HG02970 (cell line): ENCODE measurements around the gene CSNK1G2.

Experiments
- ATAC-seq: cut with Tn5 transposase; IDR thresholded peaks from one replicate; pipeline ENCODE4 v1.9.1; 2021; ENCODE audit warnings: mild to moderate bottlenecking, moderate library complexity, moderate number of reproducible peaks; ENCODE audit not compliant: unreplicated experiment, low FRiP score

The CSNK1G2 gene

DNA sequence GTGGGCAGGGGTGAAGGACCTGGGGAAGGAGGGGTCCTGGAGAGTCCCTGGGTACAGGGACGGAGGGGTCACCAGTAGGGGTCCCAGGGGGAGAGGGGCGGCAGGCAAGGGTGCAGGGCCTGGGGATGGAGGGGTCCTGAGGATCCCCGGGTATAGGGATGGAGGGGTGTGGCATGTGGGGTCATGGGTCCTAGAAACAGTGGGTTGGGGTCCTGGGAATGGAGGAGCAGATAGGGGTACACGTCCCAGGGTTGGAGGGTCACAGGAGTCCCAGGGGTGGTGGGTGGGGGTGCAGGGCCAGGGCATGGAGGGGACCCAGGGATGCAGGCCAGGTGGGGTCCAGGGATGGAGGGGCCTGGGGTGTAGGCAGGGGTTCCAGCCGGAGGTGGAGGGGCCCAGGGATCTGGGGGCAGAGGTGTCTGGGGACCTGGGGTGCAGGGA, 73.2 kb downstream of the CSNK1G2 start:
- no peak for ATAC-seq

DNA sequence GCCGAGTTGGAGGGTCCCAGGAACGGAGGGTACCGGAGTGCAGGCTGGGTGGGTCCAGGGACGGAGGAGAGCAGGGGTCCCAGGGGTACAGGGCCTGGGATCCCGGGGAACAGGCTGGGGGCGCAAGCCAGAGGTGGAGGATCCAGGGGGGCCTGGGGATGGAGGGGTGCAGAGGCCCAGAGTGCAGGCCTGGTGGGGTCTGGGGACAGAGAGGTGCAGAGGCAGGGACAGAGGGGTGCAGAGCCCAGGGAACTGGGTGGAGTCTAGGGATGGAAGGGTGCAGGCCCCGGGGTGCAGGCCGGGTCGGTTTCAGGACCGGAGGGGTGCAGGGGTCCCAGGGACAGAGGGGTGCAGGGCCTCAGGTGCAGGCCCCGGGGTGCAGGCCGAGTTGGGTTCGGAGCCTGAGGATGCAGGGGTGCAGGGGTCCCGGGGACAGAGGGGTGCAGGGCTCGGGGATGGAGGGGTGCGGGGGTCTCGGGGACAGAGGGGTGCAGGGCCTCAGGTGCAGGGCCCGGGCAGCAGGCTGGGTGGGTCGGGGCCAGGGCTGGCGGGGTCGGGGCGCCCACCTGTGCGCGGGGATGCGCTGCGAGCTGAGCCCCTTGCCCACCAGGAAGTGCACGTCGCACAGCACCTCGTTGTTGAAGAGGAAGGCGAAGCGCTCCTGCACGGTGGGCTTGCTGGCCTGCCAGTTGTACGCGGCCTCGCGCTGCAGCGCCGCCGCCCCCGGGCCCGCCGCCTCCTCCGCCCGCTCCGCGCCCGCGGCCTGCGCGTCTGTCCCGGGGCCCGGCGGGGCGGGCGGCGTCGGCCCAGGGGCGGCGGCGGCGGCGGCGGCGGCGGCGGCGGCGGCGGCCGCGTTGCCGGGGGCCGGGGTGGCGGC, 74.0 kb downstream of the CSNK1G2 start:
- no peak for ATAC-seq

DNA sequence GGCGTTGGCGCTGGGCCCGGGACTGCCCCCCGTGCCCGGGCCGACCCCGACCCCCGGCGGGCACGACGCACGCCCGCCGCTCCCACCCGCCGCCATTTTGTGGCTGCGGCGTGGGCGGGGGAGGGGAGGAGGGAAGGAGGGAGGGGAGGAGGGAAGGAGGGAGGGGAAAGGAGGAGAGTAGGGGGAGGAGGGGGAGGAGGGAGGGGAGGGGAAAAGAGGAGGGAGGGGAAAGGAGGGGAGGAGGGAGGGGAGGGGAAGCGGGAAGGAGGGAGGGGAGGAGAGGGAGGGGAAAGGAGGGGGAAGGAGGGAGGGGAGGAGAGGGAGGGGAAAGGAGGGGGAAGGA, 74.6 kb downstream of the CSNK1G2 start, which contains the start of gene BTBD2:
TSS of gene BTBD2 (minus strand) at position 107 of the 343 bp plus-strand sequence. CDS start at position 96, 11 bp downstream.
- no peak for ATAC-seq

DNA sequence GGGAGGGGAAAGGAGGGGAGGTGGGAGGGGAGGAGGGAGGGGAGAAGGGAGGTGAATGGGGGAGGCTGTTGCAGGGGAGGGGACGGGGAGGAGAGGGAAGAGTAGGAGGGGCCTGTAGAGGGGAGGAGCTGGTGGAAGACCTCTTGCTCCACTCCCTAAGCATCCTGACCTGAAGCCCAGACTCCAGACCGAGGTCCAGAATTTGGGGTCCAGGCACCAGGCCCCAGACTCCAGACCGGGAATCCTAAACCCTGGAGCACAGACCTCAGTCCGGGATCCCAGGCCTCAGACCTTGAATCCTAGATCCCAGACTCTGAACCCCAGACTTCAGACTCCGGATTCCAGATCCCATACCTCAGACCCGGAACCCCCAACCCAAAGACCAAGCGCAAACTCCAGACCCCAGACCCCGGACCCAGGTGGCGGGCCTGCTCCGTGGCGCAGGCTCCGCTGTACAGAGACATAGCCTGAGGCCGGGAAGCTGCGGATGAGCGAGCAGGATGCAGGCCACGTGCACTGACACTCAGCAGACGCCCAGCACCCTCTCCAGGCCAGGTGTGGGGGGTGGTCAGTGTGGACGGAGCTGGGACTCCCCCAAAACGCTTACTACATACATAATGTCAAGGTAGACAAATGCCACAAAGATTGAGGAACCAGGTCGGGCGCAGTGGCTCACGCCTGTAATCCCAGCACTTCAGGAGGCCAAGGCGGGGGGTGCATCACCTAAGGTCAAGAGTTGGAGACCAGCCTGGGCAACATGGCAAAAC, 75.3 kb downstream of the CSNK1G2 start:
- no peak for ATAC-seq

DNA sequence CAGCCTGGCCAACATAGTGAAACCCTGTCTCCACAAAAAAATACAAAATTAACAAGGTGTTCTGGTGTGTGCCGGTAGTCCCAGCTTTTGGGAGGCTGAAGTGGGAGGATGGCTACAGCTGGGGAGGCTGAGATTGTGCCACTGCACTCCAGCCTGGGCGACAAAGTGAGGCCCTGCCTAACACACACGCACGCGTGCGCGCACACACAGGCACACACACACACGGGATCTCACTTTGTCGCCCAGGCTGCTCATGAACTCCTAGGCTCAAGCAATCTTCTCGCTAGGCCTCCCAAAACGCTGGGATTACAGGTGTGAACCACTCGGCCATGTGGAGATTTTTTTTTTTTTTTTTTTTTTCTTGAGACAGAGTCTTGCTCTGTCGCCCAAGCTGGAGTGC, 77.8 kb downstream of the CSNK1G2 start:
- no peak for ATAC-seq

DNA sequence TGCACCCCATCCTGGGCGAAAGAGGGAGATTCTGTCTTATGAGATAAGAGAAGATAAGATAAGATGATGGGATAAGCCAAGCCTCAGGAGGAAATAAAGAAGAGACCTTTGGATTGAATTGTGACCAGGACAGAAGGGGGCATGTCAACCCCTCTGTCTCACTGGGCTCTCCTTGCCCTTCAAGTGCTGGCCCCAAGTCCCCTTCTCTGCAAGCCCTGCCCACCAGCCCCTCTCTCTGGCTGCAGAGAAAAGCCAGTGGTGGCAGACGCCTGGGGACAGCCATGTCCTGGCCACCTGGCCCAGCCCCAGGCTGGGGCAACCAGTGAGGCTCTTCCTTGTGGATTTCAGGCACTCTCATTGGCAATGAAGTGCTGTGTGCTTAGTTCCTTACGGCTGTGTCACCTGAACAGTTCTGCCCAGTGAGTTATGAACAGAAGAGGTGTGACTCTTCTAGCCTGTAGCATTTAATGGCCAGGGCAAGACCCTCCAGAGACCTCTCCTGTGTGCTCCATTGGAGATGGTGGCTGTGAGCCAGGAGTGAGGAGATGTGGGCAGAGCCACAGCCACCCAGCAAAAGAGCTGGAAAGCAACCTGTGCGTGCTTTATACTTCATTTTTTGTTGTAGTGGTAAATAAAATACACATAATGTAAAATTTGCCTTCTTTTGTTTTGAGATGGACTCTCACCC, 80.6 kb downstream of the CSNK1G2 start:
- ATAC-seq, result no peak

DNA sequence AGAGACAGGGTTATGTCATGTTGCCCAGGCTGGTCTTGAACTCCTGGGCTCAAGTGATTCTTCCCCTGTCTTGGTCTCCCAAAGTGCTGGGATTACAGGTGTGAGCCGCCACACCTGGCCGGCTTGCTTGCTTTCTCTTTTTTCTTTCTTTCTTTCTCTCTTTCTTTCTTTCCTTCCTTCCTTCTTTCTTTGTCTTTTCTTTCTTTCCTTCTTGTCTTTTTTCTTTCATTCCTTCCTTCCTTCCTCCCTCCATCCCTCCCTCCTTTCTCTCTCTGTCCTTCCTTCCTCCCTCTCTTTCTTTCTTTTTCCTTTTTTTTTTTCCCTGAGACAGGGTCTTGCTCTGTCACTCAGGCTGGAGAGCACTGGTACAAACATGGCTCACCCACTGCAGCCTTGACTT, 81.3 kb downstream of the CSNK1G2 start:
- no peak for ATAC-seq

DNA sequence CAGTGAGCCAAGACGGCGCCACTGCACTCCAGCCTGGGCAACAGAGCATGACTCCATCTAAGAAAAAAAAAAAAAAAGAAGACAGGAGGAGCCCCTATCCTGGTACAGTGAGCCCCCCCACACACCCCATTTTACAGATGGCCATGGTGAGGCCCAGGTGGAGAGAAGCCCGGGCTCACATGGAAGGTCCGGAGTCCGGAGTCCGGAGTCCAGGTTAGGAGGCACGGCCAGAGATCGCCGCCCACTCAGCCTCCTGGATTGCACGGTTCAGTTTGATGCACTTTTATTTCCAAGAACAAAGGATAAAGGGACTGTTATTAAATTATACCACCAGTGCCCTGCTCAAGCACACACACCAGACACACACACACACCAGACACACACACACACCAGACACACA, 85.8 kb downstream of the CSNK1G2 start:
- no peak for ATAC-seq

DNA sequence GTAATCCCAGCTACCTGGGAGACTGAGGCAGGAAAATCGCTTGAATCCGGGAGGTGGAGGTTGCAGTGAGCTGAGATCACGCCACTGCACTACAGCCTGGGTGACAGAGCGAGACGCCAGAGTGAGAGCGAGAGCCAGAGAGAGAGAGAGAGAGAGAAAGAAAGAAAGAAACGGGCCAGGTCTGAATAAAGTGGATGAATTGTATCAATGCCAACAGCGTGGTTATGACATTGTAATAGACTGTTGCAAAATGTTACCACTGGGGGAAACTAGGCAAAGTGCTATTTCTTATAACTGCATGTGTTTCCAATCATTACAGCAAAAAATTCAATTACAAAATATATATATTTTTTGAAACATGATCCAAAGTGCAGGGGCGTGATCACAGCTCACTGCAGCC, 86.4 kb downstream of the CSNK1G2 start:
- no peak for ATAC-seq
